Activated CD8-positive, alpha-beta T cell treated with anti-CD3 and anti-CD28 coated beads for 36 hours (primary cell): ENCODE results near the gene CYP4F2. TPM values are rescaled to one million over a fixed set of nuclear protein-coding genes. Genes with fewer than 3 reads are reported as not detected.
"Not testable (repeated sequence)": the region's sequence is repeated elsewhere in the genome, so short reads cannot be mapped to it uniquely, and the experiment has no call there.

Experiments used
- ATAC-seq: fragments of 200-7000 bp; cut with Tn5 transposase; one replicate; pipeline ENCODE4 v1.10.0; 2021; ENCODE audit warnings: mild to moderate bottlenecking, moderate library complexity
- CTCF ChIA-PET: fragments of 350-600 bp; sonication (Branson Sonifier 250); formaldehyde crosslinking; loops from one replicate; lab custom pipeline; 2021; ENCODE audit warnings: antibody characterized with exemption; lab: Charles Lee
- POLR2A ChIA-PET: fragments of 350-600 bp; sonication (Branson Sonifier 250); formaldehyde crosslinking; loops from one replicate; lab custom pipeline; 2021; ENCODE audit warnings: antibody characterized with exemption; lab: Charles Lee
- DNase-seq: peaks from one replicate; pipeline ENCODE4 v3.0.0-alpha.2; 2020
- H3K27ac Mint-ChIP-seq: one replicate; pipeline ENCODE4 v1.8.0; 2021; ENCODE audit warnings: mild to moderate bottlenecking, mixed read lengths
- H3K27me3 Mint-ChIP-seq: one replicate; pipeline ENCODE4 v1.8.0; 2021; ENCODE audit warnings: mixed read lengths
- H3K36me3 Mint-ChIP-seq: one replicate; pipeline ENCODE4 v1.8.0; 2021; ENCODE audit warnings: low read depth, mixed read lengths
- H3K4me1 Mint-ChIP-seq: one replicate; pipeline ENCODE4 v1.8.0; 2021; ENCODE audit warnings: low read depth, mixed read lengths
- H3K4me3 Mint-ChIP-seq: one replicate; pipeline ENCODE4 v1.8.0; 2021; ENCODE audit warnings: mild to moderate bottlenecking, moderate library complexity, mixed read lengths
- H3K9me3 Mint-ChIP-seq: one replicate; pipeline ENCODE4 v1.8.0; 2021; ENCODE audit warnings: mixed read lengths
- CTCF ChIP-seq: fragments of 200-600 bp; IDR thresholded peaks from one replicate; pipeline ENCODE4 v1.8.0; 2022; ENCODE audit warnings: antibody characterized with exemption, mild to moderate bottlenecking
- intact Hi-C: fragments of 100-400 bp; cut with micrococcal nuclease; formaldehyde crosslinking; loops from one replicate; pipeline ENCODE4 v1.10.0; 2022
- total RNA-seq, 2 experiments: library from RNA; stranded (reverse); gene quantifications; one replicate each; pipeline ENCODE4 v1.2.3, GENCODE V29; 2021

Gene CYP4F2
- total RNA-seq, 2 experiments from 2014 or later = 0.18 TPM; not detected in 1

- ATAC-seq = peak; percentile 7
- no peaks in the 10 kb centered on the region for H3K27me3 Mint-ChIP-seq
- H3K4me3 Mint-ChIP-seq = peak overlapping the region; percentile 89
- ChIA-PET POLR2A (interaction anchor here (1.0 to 1.2 kb wide), 4 partner anchors 34 to 404 kb away, joined by 3 to 4 read pairs (median 4); no protein-coding TSS in a partner anchor), CTCF (no interaction called here)
- peaks cover 2% of the 10 kb centered on the region for H3K9me3 Mint-ChIP-seq
- H3K36me3 Mint-ChIP-seq = no peaks in the 10 kb centered on the region
- intact Hi-C loops = no loop called here
- TF ChIP-seq CTCF = no peak
- no peak for DNase-seq
- H3K27ac Mint-ChIP-seq = peak overlapping the region; percentile 97
- peaks cover 12% of the 10 kb centered on the region for H3K4me1 Mint-ChIP-seq
Observed at GRCh38 chr19:15837221-15837731, 60.6 kb downstream of the CYP4F2 start.

- intact Hi-C loops = no loop called here
Observed at GRCh38 chr19:15836330-15837220, 61.3 kb downstream of the CYP4F2 start.

GRCh38 chr19:15835565-15836329 is 62.1 kb downstream of the CYP4F2 start:
- ATAC-seq (peak; percentile 3), DNase-seq (peak; percentile 51)
- POLR2A ChIA-PET = interaction anchor here (0.7 to 1.0 kb wide), 3 partner anchors 165 to 1245 kb away, joined by 3 read pairs; partner anchors contain the start of genes C19orf44 and CALR3
- H3K36me3 Mint-ChIP-seq, H3K27me3 Mint-ChIP-seq, CTCF ChIA-PET, intact Hi-C loops, H3K9me3 Mint-ChIP-seq: not testable (repeated sequence)
- Mint-ChIP-seq H3K4me1 (peaks cover 10% of the 10 kb centered on the region), H3K27ac (peak overlapping the region; percentile 97), H3K4me3 (peak overlapping the region; percentile 89)

More at GRCh38 chr19:15836330-15837220, 61.3 kb downstream of the CYP4F2 start:
- peaks cover 2% of the 10 kb centered on the region for H3K9me3 Mint-ChIP-seq
- peak overlapping the region; percentile 97 for H3K27ac Mint-ChIP-seq
- H3K4me1 Mint-ChIP-seq = peaks cover 10% of the 10 kb centered on the region
- H3K27me3 Mint-ChIP-seq = no peaks in the 10 kb centered on the region
- no peaks in the 10 kb centered on the region for H3K36me3 Mint-ChIP-seq
- peak; percentile 99 for DNase-seq
- CTCF ChIA-PET = no interaction called here
- peak; percentile 96 for ATAC-seq
- TF ChIP-seq CTCF = no peak
- peak overlapping the region; percentile 89 for H3K4me3 Mint-ChIP-seq
- POLR2A ChIA-PET = interaction anchor here (0.8 to 1.2 kb wide), 7 partner anchors 8 to 659 kb away, joined by 3 to 4 read pairs (median 3); partner anchors contain the start of genes C19orf44 and CALR3

GRCh38 chr19:15834232-15834631 is 63.6 kb downstream of the CYP4F2 start:
- H3K36me3 Mint-ChIP-seq, DNase-seq, H3K4me3 Mint-ChIP-seq, intact Hi-C loops, H3K27ac Mint-ChIP-seq, H3K9me3 Mint-ChIP-seq, H3K27me3 Mint-ChIP-seq, POLR2A ChIA-PET, ATAC-seq: not testable (repeated sequence)
- peaks cover 10% of the 10 kb centered on the region for H3K4me1 Mint-ChIP-seq
- CTCF ChIA-PET = interaction anchor here (1.1 kb wide), 1 partner anchor 10 kb away, joined by 4 read pairs; no protein-coding TSS in a partner anchor

GRCh38 chr19:15831626-15832025 is 66.2 kb downstream of the CYP4F2 start:
- H3K9me3 Mint-ChIP-seq = no peaks in the 10 kb centered on the region
- ChIA-PET POLR2A (no interaction called here), CTCF (no interaction called here)
- H3K27ac Mint-ChIP-seq = no peak overlapping the region
- H3K36me3 Mint-ChIP-seq = no peaks in the 10 kb centered on the region
- DNase-seq = no peak
- H3K27me3 Mint-ChIP-seq = no peaks in the 10 kb centered on the region
- H3K4me1 Mint-ChIP-seq = peaks cover 5% of the 10 kb centered on the region
- intact Hi-C loops = no loop called here
- H3K4me3 Mint-ChIP-seq = no peak overlapping the region
- ATAC-seq = no peak
- no peak for TF ChIP-seq CTCF
